Effector CD8-positive, alpha-beta T cell (primary cell): ENCODE measurements around the gene SSNA1.

Experiments used
- DNase-seq: peaks from one replicate; lab custom pipeline; 2025; lab: John Stamatoyannopoulos, UW

The SSNA1 gene

DNA sequence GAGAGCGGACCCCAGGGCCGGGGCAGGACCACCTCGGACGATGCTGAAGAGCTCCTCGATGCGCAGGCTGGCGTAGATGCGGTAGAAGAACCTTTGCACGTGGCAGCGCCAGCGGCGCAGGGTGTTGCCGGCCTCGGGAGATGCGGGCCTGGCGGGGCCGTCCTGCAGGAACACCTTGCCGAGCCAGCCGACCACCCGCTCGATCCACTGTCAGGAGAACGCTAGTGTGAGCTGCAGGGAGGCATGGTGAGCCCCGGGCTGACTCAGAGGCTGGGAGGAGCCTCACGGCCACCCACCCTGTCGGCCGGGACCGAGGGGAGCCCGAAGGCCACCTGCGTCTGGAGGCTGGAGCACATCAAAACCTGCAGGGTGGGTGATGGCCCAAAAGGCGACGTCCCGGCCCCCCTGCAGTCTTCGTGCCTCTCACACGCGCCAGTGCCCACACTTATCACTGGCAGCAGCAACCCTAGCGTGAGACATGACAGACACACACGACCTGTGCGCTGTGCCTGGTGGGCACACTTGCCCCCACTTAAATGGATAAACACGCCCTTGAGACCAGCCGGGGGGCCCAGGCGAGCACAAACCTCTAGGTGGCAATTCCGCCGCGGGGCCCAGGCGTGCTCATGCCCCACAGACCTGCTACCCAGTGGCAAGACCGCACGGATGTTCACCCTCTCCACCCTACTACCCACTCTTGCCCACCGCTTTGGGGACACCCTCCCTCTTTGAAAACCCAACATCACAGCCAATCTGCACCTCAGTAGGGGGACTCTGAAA is 3.4 kb upstream of the SSNA1 start:
- no peak for DNase-seq

- DNase-seq = no peak
These were observed 2.6 kb upstream of the SSNA1 start for GRCh38 chr9:137185921-137186320.

DNA sequence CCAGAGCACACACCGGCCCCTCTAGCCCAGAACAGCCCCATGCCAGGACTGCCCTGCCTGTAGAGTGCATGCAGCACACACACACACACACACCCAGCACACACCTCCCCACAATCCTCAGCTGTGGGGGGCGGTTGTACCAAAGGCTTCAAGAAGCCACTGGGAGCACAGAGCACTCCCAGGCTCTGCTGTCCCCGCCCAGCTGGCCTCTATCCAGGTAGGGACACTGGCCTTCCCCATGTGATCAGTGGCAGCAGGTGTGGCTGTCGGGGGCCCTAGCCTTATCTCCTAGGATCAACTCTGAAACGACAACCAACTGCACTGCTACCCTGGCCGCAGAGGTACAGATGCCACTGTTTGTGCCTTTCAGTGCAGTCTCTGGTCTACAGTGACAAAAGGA is 2.1 kb upstream of the SSNA1 start:
- DNase-seq = no peak

DNA sequence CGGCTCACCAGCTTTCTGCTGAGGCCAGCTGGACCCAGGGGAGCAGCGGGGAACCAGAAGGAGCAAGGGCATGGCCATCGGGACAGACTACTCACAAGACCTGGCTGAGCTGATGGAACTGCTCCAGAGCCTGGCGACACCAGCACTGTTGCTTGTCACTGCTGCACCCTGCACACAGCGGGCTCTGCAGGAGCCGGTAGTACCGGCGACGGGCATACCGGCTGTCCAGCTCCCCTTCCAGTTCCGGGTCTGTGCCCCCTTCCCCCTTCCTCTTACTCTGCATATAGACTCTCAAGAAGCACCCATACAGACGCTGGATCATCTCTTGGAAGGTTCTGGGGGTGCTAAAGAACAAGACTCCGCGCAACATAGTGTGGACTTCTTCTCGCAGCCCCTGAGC is 1.1 kb upstream of the SSNA1 start:
- DNase-seq = no peak

DNA sequence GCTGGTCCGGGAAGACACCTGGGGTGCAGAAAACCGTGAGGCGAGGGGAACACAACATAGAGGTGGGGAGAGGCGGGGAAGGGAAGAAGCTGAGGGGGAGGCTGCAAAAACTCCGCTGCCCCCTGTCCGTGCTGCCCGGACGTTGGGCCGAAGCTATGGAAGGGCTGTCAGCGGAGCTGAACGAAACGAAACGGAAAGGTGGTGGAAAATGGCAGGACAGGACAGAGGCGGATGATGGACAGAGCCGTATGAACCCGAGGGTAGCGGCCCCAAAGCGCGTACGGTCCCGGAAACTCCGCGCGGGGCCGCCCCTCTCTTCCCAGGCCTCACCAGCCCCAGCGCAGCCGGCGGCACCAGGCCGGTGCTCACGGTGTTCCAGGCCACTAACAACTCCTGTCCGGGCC is 388 bp upstream of the SSNA1 start:
- no peak for DNase-seq

GRCh38 chr9:137189297-137190295 is 1.1 kb downstream of the SSNA1 start:
- DNase-seq = no peak

DNA sequence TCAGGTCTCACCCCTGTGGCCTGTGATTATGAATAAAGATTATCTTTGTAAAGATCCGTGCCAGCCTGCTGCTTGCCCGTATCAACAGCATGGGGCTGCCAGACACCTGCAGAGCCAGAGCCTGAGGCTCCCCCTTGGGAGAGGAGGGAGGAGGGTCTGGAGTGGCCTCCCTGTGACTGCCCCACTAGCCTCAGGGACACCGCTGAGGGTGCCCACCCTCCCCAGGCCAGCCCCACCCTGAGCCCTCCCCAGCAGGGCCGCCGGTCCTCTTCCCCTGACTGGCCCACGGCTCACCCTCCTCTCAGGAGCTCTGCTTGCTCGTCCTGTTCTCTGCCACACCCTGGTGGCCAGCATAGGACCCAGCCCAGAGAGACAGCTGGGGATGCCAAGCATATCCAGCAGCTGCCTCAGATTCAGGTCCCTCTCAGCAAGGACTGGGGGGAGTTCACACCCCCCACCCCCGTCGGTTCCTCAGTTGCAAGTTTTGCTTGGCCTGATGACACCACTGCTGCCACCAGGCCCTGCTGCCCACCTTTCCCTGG is 1.9 kb downstream of the SSNA1 start:
- DNase-seq = no peak

DNA sequence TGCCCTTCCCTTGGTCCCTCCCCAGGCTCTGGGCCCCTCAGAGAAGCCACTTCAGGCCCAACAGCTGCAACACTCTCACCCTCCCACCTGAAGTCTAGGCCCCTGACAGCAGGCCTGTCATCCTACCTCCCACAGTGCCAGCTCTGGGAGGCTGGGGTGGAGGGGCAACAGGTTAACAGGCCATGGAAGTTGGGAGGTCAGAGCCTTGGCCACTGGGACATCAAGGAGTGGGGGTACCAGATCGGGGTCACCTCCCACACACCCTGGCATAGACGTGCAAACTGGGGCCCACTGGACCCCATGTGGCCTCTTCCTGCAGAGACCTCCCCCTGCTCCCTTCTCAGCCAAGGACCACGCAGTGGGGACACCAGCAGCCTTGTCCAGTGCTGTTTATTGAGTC is 2.8 kb downstream of the SSNA1 start:
- no peak for DNase-seq

- no peak for DNase-seq
These were observed 3.4 kb downstream of the SSNA1 start for GRCh38 chr9:137191691-137192447.

DNA sequence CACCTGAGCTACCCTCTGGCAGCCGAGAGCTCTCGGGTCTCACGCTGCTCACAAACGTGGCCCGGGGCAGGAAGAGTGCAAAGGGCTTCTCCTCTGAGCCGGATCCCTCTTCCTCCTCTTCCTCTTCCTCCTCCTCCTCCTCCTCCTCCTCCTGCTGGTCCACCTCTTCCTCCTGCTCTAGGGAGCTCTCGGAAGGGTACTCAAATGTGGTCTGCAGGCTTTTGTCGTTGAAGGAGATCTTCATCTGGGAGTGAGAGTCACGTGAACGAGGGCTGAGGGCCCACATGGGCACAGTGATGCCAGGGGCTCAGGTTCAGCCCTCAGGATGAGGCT is 3.9 kb downstream of the SSNA1 start:
- DNase-seq = no peak

- DNase-seq = no peak
These were observed 4.4 kb downstream of the SSNA1 start for GRCh38 chr9:137192859-137193258.

DNA sequence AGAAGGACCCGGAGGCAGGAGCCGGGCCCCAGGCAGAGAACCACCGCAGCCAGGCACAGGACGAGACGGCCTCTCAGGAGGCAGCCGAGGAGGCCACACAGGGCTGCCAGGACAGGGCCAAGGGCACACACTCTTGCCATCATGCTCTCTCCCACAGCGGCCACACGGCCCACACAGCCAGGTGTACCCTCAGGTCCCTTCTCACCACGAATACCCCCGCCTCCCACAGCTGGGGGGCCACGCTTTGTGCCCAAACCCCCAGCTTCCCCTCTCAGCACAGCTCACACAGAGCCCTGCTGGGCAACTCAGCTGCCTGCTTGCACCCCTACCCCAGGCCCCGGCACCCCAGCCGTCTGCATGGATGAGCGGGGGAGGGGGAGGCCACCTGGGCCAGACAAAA is 5.3 kb downstream of the SSNA1 start:
- DNase-seq = no peak

GRCh38 chr9:137194388-137194787 is 5.9 kb downstream of the SSNA1 start:
- DNase-seq = no peak

- no peak for DNase-seq
These were observed 6.4 kb downstream of the SSNA1 start for GRCh38 chr9:137194909-137195308.

DNA sequence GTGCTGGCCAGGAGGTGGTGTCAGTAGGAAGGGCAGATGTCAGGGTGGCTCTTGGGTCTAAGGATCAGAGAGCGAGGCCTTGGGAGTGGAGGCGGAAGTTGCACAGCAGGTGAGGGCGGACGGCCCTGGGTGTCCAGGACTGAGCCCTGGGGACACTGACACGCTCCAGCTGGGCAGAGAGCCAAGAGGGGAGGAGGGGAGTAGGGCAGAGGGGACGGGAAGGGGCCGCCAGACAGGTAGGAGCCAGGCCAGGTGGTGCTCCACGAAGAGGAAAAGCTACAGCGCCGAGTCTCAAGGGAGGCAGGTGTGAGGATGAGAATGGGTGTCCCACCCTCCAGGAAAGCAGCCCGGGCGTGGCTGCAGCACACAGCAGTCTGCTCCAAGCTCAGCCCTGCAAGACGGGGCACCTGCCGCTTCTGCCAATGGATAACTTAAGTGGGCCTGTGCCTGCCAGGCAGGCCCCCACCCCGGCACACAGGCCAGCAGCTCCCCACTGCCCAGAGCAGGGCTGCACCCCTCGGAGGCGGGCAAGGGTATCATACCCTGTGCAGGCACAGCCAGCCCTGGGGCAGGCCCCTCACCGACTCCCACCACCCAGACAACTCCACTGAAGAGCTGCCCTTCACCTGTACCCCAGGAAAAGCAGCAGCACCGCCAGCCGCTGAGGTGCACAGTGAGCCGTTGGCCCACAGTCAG is 7.2 kb downstream of the SSNA1 start:
- no peak for DNase-seq

- DNase-seq = no peak
These were observed 9.8 kb downstream of the SSNA1 start for GRCh38 chr9:137198051-137198901.

GRCh38 chr9:137198902-137199283 is 10.4 kb downstream of the SSNA1 start:
- no peak for DNase-seq

GRCh38 chr9:137199411-137200121 is 11.1 kb downstream of the SSNA1 start:
- no peak for DNase-seq

GRCh38 chr9:137200311-137201204 is 12.1 kb downstream of the SSNA1 start, which contains the start of gene TPRN:
TPRN (minus strand) TSS chr9:137200741; CDS start chr9:137200711, 30 bp downstream.
- DNase-seq = peak; percentile 98
